HepG2 (cell line): ENCODE data around the gene TBX6. TPM values are rescaled to one million over a fixed set of nuclear protein-coding genes. Genes with fewer than 3 reads are reported as not detected.
A peak's percentile ranks its signal among the peaks of the same experiment; 100 is the strongest.

Source experiments
- AKAP8 ChIP-seq: sonication (generic); formaldehyde crosslinking; IDR thresholded peaks from 2 replicates; pipeline ENCODE4 v1.5.1; 2020; ENCODE audit warnings: mild to moderate bottlenecking, missing genetic modification reagents
- BCL6 ChIP-seq: IDR thresholded peaks from 2 replicates; pipeline ENCODE4 v1.6.1; 2016; ENCODE audit warnings: missing genetic modification reagents, missing compliant biosample characterization
- CHD2 ChIP-seq: IDR thresholded peaks from 2 replicates; pipeline ENCODE4 v1.6.1; 2011; ENCODE audit warnings: low read depth, low read length, improper control_type of control experiment
- ELF1 ChIP-seq: sonication (generic); formaldehyde crosslinking; IDR thresholded peaks from 2 replicates; pipeline ENCODE4 v1.4.0; 2020; ENCODE audit warnings: missing genetic modification reagents
- HOXA3 ChIP-seq: sonication (generic); formaldehyde crosslinking; IDR thresholded peaks from 2 replicates; pipeline ENCODE4 v1.5.0; 2020; ENCODE audit warnings: missing genetic modification reagents
- IRX3 ChIP-seq: sonication (generic); formaldehyde crosslinking; IDR thresholded peaks from 2 replicates; pipeline ENCODE4 v1.8.1; 2023; ENCODE audit warnings: mild to moderate bottlenecking, low read depth, missing genetic modification reagents, borderline replicate concordance
- MXI1 ChIP-seq: IDR thresholded peaks from 3 replicates; pipeline ENCODE4 v1.6.1; 2012; ENCODE audit warnings: low read depth, low read length, inconsistent platforms, borderline replicate concordance
- NCOA2 ChIP-seq: sonication (generic); formaldehyde crosslinking; IDR thresholded peaks from 2 replicates; pipeline ENCODE4 v1.8.0; 2022; ENCODE audit warnings: inconsistent platforms
- NONO ChIP-seq, 2 experiments: fragments of 450-650 bp in 1 of 2; sonication (generic) in 1 of 2; formaldehyde crosslinking in 1 of 2; IDR thresholded peaks in 1 of 2; conservative IDR thresholded peaks in 1 of 2; 2 replicates each; pipeline versions ENCODE4 v1.6.1 to v1.8.0; 2017 to 2022; ENCODE audit warnings: mild to moderate bottlenecking in 1 of 2, missing genetic modification reagents in 1 of 2, moderate library complexity in 1 of 2
- NR2F6 ChIP-seq, 2 experiments: IDR thresholded peaks; 2 replicates each; pipeline ENCODE4 v1.6.1; 2016; ENCODE audit warnings: antibody characterized with exemption in 1 of 2, mild to moderate bottlenecking in 1 of 2
- RBFOX2 ChIP-seq: fragments of 200-400 bp; formaldehyde crosslinking; IDR thresholded peaks from 2 replicates; pipeline ENCODE4 v1.6.1; 2017; ENCODE audit warnings: low read depth, mild to moderate bottlenecking, low read length
- SIN3A ChIP-seq: IDR thresholded peaks from 2 replicates; pipeline ENCODE4 v1.6.1; 2011; ENCODE audit warnings: low read depth, mild to moderate bottlenecking, control low read depth, low read length, borderline replicate concordance
- SNAPC2 ChIP-seq: sonication (generic); formaldehyde crosslinking; IDR thresholded peaks from 2 replicates; pipeline ENCODE4 v1.8.1; 2022; ENCODE audit warnings: mild to moderate bottlenecking, missing genetic modification reagents
- SOX6 ChIP-seq, 2 experiments: fragments of 450-650 bp in 1 of 2; sonication (generic) in 1 of 2; formaldehyde crosslinking in 1 of 2; IDR thresholded peaks; 2 replicates each; pipeline versions ENCODE4 v1.4.0 to v1.6.1; 2017 to 2020; ENCODE audit warnings: antibody characterized with exemption in 1 of 2, mild to moderate bottlenecking in 1 of 2, missing genetic modification reagents in 1 of 2
- TCF12 ChIP-seq, 2 experiments: fragments of 450-650 bp in 1 of 2; sonication (generic) in 1 of 2; formaldehyde crosslinking in 1 of 2; IDR thresholded peaks; 2 replicates each; pipeline versions ENCODE4 v1.6.1 to v1.8.0; 2017 to 2022; ENCODE audit warnings: antibody characterized with exemption in 1 of 2, mild to moderate bottlenecking in 1 of 2, missing genetic modification reagents in 1 of 2, moderate library complexity in 1 of 2
- YY1 ChIP-seq: IDR thresholded peaks from 2 replicates; pipeline ENCODE4 v1.6.1; 2011; ENCODE audit warnings: low read length, low read depth, moderate library complexity, mild to moderate bottlenecking; ENCODE audit not compliant: insufficient read depth, insufficient replicate concordance
- ZIK1 ChIP-seq: sonication (generic); formaldehyde crosslinking; IDR thresholded peaks from 2 replicates; pipeline ENCODE4 v1.5.0; 2020; ENCODE audit warnings: mild to moderate bottlenecking, low read depth, missing genetic modification reagents, borderline replicate concordance
- ZNF558 ChIP-seq: sonication (generic); formaldehyde crosslinking; IDR thresholded peaks from 2 replicates; pipeline ENCODE4 v1.9.0; 2022; ENCODE audit warnings: mild to moderate bottlenecking, missing genetic modification reagents, borderline replicate concordance
- ZNF577 ChIP-seq: sonication (generic); formaldehyde crosslinking; IDR thresholded peaks from 2 replicates; pipeline ENCODE4 v1.4.0; 2020; ENCODE audit warnings: mild to moderate bottlenecking, low read depth, missing genetic modification reagents, borderline replicate concordance
- ZNF710 ChIP-seq: sonication (generic); formaldehyde crosslinking; IDR thresholded peaks from 2 replicates; pipeline ENCODE4 v1.5.0; 2020; ENCODE audit warnings: mild to moderate bottlenecking, missing genetic modification reagents, borderline replicate concordance
- ZNF766 ChIP-seq: sonication (generic); formaldehyde crosslinking; IDR thresholded peaks from 2 replicates; pipeline ENCODE4 v1.5.0; 2020; ENCODE audit warnings: missing genetic modification reagents, borderline replicate concordance
- ZSCAN29 ChIP-seq: sonication (generic); formaldehyde crosslinking; conservative IDR thresholded peaks from 2 replicates; pipeline ENCODE4 v1.4.0; 2020; ENCODE audit warnings: mild to moderate bottlenecking, missing genetic modification reagents
- polyA plus RNA-seq, 8 experiments: library from polyadenylated mRNA; depleted of rRNA in 3 of 8; stranded (reverse) in 7 of 8; unstranded in 1 of 8; fragments of >200 nt; fragmentation: Illumina TruSeq in 4 of 8; extraction: Trizol in 4 of 8; gene quantifications; 2 replicates each; pipeline versions ENCODE4 v1.2.1 to v1.2.3, GENCODE V29; 2011 to 2016; ENCODE audit warnings: low read depth in 4 of 8, missing spikeins in 1 of 8, mixed read lengths in 1 of 8; ENCODE audit not compliant: insufficient read depth in 1 of 8
- total RNA-seq, 5 experiments: library from RNA; depleted of rRNA; stranded (reverse); fragments of >200 nt; fragmentation: Illumina TruSeq; extraction: Trizol; gene quantifications; 2 replicates each; pipeline ENCODE4 v1.2.3, GENCODE V29; 2016; ENCODE audit warnings: low read depth in 1 of 5
- TF ChIP-seq, protein P1 (sequence below): sonication (generic); formaldehyde crosslinking; IDR thresholded peaks from 2 replicates; pipeline ENCODE4 v1.8.1; 2022; ENCODE audit warnings: low read depth, mild to moderate bottlenecking, missing genetic modification reagents

TBX6 gene
- total and polyA plus RNA-seq, 2 of the 13 experiments (the other 11 are each of a cell fraction or from before 2014, with no cell fraction given), result 0.24 to 0.42 TPM

DNA sequence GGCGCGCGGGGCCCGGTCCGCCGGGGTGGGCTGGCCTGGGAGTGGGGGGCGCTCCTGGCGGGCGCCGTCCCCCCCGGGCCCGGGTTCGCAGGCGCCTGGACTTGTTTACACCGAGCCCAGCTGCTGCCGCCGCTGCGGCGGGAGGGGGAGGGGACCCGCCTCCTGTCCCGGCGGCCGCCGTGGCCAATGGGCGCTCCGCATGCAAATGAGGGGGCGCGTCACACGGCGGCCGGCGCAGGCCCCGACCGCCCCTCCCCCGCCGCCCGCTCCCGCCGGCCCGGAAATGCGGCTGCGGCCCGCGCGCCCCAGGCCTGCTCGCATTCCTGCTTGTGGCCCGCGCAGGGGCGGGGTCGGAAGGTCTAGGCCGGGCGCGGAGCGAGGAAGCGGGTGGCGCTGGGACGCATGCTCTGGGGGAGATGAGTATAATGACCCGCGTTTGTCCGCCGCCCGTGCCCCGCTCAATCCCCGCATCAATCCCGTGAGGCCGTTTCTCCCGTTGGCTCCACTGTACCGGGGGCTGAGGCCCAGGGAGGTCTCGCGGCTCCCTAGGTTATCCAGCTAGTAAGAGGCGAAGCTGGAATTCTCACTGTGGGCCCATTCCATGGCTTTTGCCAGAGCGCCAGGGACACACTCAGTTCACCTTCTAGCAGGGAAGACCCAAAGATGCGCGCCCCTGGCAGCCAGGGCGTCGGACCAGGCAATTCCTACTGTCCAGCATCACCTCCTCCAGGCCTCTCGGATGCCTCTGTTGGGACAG, 4.6 kb upstream of the TBX6 start, which contains the start of gene YPEL3 (continued):
- peak; percentile 41; the same call in 1 of the 2 replicates for TF ChIP-seq NCOA2 (CRISPR knock-in tag)
- no peak for TF ChIP-seq NONO (IDR thresholded peaks at IDR 0.05)
- TF ChIP-seq NONO (CRISPR knock-in tag; conservative IDR thresholded peaks at IDR 0.05), result peak; percentile 57; the same call in 1 of the 2 replicates
- peak; percentile 62; the same call in 1 of the 2 replicates for TF ChIP-seq ZNF710
- no peak for TF ChIP-seq ZNF577 (CRISPR knock-in tag)
- TF ChIP-seq SOX6 (IDR thresholded peaks at IDR 0.05), result no peak
- TF ChIP-seq SOX6 (CRISPR knock-in tag; IDR thresholded peaks at IDR 0.05), result peak; percentile 65
- TF ChIP-seq HOXA3, result peak; percentile 87; the same call in 1 of the 2 replicates
- TF ChIP-seq AKAP8, result peak; percentile 66; the same call in 1 of the 2 replicates
- TF ChIP-seq SNAPC2 (CRISPR knock-in tag), result peak; percentile 96
- TF ChIP-seq ZIK1 (CRISPR knock-in tag), result peak; percentile 40; the same call in 1 of the 2 replicates
- TF ChIP-seq NR2F6 (IDR thresholded peaks at IDR 0.05), result no peak
- TF ChIP-seq NR2F6 (CRISPR knock-in tag; IDR thresholded peaks at IDR 0.05), result peak; percentile 71; the same call in 1 of the 2 replicates
- 0 out of 2 replicates have a peak, but pooled peaks have one; percentile 66 for TF ChIP-seq IRX3 (CRISPR knock-in tag)
- TF ChIP-seq TCF12 (IDR thresholded peaks at IDR 0.05), result no peak
- 0 out of 2 replicates have a peak, but pooled peaks have one; percentile 29 for TF ChIP-seq TCF12 (CRISPR knock-in tag; IDR thresholded peaks at IDR 0.05)
- TF ChIP-seq BCL6 (CRISPR knock-in tag), result 0 out of 2 replicates have a peak, but pooled peaks have one; percentile 56
- no peak for TF ChIP-seq ZNF558
- TF ChIP-seq CHD2, result peak; percentile 53; the same call in 1 of the 2 replicates
- no peak for TF ChIP-seq YY1
- 0 out of 2 replicates have a peak, but pooled peaks have one; percentile 42 for TF ChIP-seq ZSCAN29 (CRISPR knock-in tag)
- TF ChIP-seq, protein P1, sequence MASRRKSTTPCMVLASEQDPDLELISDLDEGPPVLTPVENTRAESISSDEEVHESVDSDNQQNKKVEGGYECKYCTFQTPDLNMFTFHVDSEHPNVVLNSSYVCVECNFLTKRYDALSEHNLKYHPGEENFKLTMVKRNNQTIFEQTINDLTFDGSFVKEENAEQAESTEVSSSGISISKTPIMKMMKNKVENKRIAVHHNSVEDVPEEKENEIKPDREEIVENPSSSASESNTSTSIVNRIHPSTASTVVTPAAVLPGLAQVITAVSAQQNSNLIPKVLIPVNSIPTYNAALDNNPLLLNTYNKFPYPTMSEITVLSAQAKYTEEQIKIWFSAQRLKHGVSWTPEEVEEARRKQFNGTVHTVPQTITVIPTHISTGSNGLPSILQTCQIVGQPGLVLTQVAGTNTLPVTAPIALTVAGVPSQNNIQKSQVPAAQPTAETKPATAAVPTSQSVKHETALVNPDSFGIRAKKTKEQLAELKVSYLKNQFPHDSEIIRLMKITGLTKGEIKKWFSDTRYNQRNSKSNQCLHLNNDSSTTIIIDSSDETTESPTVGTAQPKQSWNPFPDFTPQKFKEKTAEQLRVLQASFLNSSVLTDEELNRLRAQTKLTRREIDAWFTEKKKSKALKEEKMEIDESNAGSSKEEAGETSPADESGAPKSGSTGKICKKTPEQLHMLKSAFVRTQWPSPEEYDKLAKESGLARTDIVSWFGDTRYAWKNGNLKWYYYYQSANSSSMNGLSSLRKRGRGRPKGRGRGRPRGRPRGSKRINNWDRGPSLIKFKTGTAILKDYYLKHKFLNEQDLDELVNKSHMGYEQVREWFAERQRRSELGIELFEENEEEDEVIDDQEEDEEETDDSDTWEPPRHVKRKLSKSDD (CRISPR knock-in tag), result peak; percentile 70; the same call in 1 of the 2 replicates
- peak; percentile 81 for TF ChIP-seq RBFOX2
- peak; percentile 80; the same call in 1 of the 3 replicates for TF ChIP-seq MXI1
- TF ChIP-seq ELF1 (CRISPR knock-in tag), result peak; percentile 82
- 0 out of 2 replicates have a peak, but pooled peaks have one; percentile 28 for TF ChIP-seq ZNF766
- TF ChIP-seq SIN3A, result peak; percentile 93
